DND-41 (cell line): ENCODE measurements around the gene SLC10A7.

Experiments used
- ATAC-seq: fragments of 200-7000 bp; cut with Tn5 transposase; 3 replicates; pipeline ENCODE4 v1.9.1; 2021; ENCODE audit warnings: low read depth; ENCODE audit not compliant: insufficient read depth
- DNase-seq: peaks from one replicate; pipeline ENCODE4 v3.0.0-alpha.2; 2020
- H2AFZ ChIP-seq: 2 replicates; pipeline ENCODE4 v1.6.0; 2012; ENCODE audit warnings: low read depth, low read length
- H3K27ac ChIP-seq: 2 replicates; pipeline ENCODE4 v1.5.1; 2012; ENCODE audit warnings: low read length, inconsistent platforms
- H3K27me3 ChIP-seq: fragments of 200-600 bp; sonication (generic); 2 replicates; pipeline ENCODE4 v1.6.0; 2012; ENCODE audit warnings: low read length, mild to moderate bottlenecking, inconsistent platforms; ENCODE audit not compliant: insufficient read depth, poor library complexity
- H3K36me3 ChIP-seq: 2 replicates; pipeline ENCODE4 v1.5.1; 2012; ENCODE audit warnings: low read length, inconsistent platforms; ENCODE audit not compliant: insufficient read depth
- H3K4me1 ChIP-seq: 2 replicates; pipeline ENCODE4 v1.5.1; 2012; ENCODE audit warnings: mild to moderate bottlenecking, low read length; ENCODE audit not compliant: insufficient read depth
- H3K4me2 ChIP-seq: 2 replicates; pipeline ENCODE4 v1.6.0; 2012; ENCODE audit warnings: mild to moderate bottlenecking, moderate library complexity, low read length, inconsistent platforms; ENCODE audit not compliant: insufficient read depth
- H3K4me3 ChIP-seq, 2 experiments: fragments of 200-600 bp in 1 of 2; shearing (Covaris generic) in 1 of 2; 2 replicates each; pipeline ENCODE4 v1.5.1; 2012 to 2016; ENCODE audit warnings: inconsistent platforms in 2 of 2, low read length in 2 of 2, mild to moderate bottlenecking in 2 of 2, low read depth in 1 of 2, moderate library complexity in 1 of 2
- H3K79me2 ChIP-seq: 2 replicates; pipeline ENCODE4 v1.6.0; 2012; ENCODE audit warnings: low read length, inconsistent platforms; ENCODE audit not compliant: insufficient read depth
- H3K9ac ChIP-seq: 2 replicates; pipeline ENCODE4 v1.6.0; 2012; ENCODE audit warnings: low read depth, mild to moderate bottlenecking, inconsistent platforms, low read length, moderate library complexity
- H3K9me3 ChIP-seq: 2 replicates; pipeline ENCODE4 v1.5.1; 2012; ENCODE audit warnings: low read length, moderate library complexity, mild to moderate bottlenecking, inconsistent platforms; ENCODE audit not compliant: insufficient read depth, severe bottlenecking
- H4K20me1 ChIP-seq: 2 replicates; pipeline ENCODE4 v1.6.0; 2012; ENCODE audit warnings: low read length; ENCODE audit not compliant: insufficient read depth
- CTCF ChIP-seq: IDR thresholded peaks from 2 replicates; pipeline ENCODE4 v1.5.1; 2012; ENCODE audit warnings: borderline replicate concordance, low read length, moderate library complexity, mild to moderate bottlenecking; ENCODE audit not compliant: poor library complexity, severe bottlenecking; ENCODE audit errors: extremely low read depth
- EZH2 ChIP-seq: IDR thresholded peaks from 3 replicates; pipeline ENCODE4 v1.6.1; 2012; ENCODE audit warnings: borderline replicate concordance, low read depth, mild to moderate bottlenecking, moderate library complexity, low read length, inconsistent platforms; ENCODE audit not compliant: severe bottlenecking

SLC10A7 gene

GRCh38 chr4:146333895-146334262 is 187.9 kb downstream of the SLC10A7 start:
- Histone ChIP-seq H3K9ac (no peak overlapping the region), H4K20me1 (peaks cover 2% of the 10 kb centered on the region; the same call in 1 of the 2 replicates), H3K36me3 (no peaks in the 10 kb centered on the region), H3K4me1 (peaks cover 18% of the 10 kb centered on the region), H3K27me3 (no peaks in the 10 kb centered on the region), H3K4me3 (peak overlapping the region in 1 of 2 experiments; percentile 37; a peak in 2 of 4 replicates), H3K9me3 (no peaks in the 10 kb centered on the region), H3K4me2 (peak overlapping the region; percentile 58), H3K79me2 (no peaks in the 10 kb centered on the region), H2AFZ (no peak overlapping the region), H3K27ac (no peak overlapping the region)
- DNase-seq (no peak), ATAC-seq (no peak)
- TF ChIP-seq EZH2 = no peak
- no peak for TF ChIP-seq CTCF

- no peak overlapping the region for H3K9ac ChIP-seq
- H2AFZ ChIP-seq = no peak overlapping the region
- no peak for TF ChIP-seq CTCF
- TF ChIP-seq EZH2 = no peak
- H3K9me3 ChIP-seq = no peaks in the 10 kb centered on the region
- no peaks in the 10 kb centered on the region for H3K36me3 ChIP-seq
- peak overlapping the region; percentile 58 for H3K4me2 ChIP-seq
- peaks cover 2% of the 10 kb centered on the region; the same call in 1 of the 2 replicates for H4K20me1 ChIP-seq
- peak; percentile 96 for ATAC-seq
- H3K79me2 ChIP-seq = no peaks in the 10 kb centered on the region
- peak; percentile 71 for DNase-seq
- H3K4me3 ChIP-seq = peak overlapping the region in 1 of 2 experiments; percentile 37; a peak in 2 of 4 replicates
- H3K27me3 ChIP-seq = no peaks in the 10 kb centered on the region
- peaks cover 18% of the 10 kb centered on the region for H3K4me1 ChIP-seq
- no peak overlapping the region for H3K27ac ChIP-seq
Measured at GRCh38 chr4:146333187-146333894, 188.4 kb downstream of the SLC10A7 start.

- Histone ChIP-seq H3K4me2 (no peak overlapping the region), H3K36me3 (no peaks in the 10 kb centered on the region), H3K27ac (no peak overlapping the region), H3K9me3 (no peaks in the 10 kb centered on the region), H4K20me1 (peaks cover 2% of the 10 kb centered on the region; the same call in 1 of the 2 replicates), H2AFZ (no peak overlapping the region), H3K9ac (no peak overlapping the region), H3K79me2 (no peaks in the 10 kb centered on the region), H3K27me3 (no peaks in the 10 kb centered on the region), H3K4me3 (no peak overlapping the region), H3K4me1 (peaks cover 18% of the 10 kb centered on the region)
- DNase-seq = no peak
- no peak for ATAC-seq
- no peak for TF ChIP-seq CTCF
- TF ChIP-seq EZH2 = no peak
Measured at GRCh38 chr4:146330392-146330791, 191.3 kb downstream of the SLC10A7 start.
